Effector memory CD4-positive, alpha-beta T cell (primary cell): Measurements from ENCODE around the gene IL18BP.

Source experiments
- DNase-seq, 3 donors: peaks; one replicate each; pipeline ENCODE4 v3.0.0-alpha.2; 2020
- H3K27ac ChIP-seq: 2 replicates; pipeline ENCODE4 v1.7.0; 2013; ENCODE audit warnings: mild to moderate bottlenecking, low read length, moderate library complexity; ENCODE audit not compliant: insufficient read depth, poor library complexity, severe bottlenecking
- H3K27me3 ChIP-seq: replicated peaks from 2 replicates; pipeline ENCODE4 v1.7.0; 2013; ENCODE audit warnings: mild to moderate bottlenecking, low read length; ENCODE audit not compliant: insufficient read depth, control insufficient read depth, poor library complexity, severe bottlenecking
- H3K36me3 ChIP-seq: 2 replicates; pipeline ENCODE4 v1.7.0; 2013; ENCODE audit warnings: mild to moderate bottlenecking, low read length, moderate library complexity; ENCODE audit not compliant: control insufficient read depth, insufficient read depth
- H3K4me1 ChIP-seq: 2 replicates; pipeline ENCODE4 v1.7.0; 2013; ENCODE audit warnings: low read length, mild to moderate bottlenecking; ENCODE audit not compliant: control insufficient read depth, insufficient read depth, poor library complexity, severe bottlenecking
- H3K4me3 ChIP-seq: 2 replicates; pipeline ENCODE4 v1.7.0; 2013; ENCODE audit warnings: low read length, low read depth, mild to moderate bottlenecking; ENCODE audit not compliant: insufficient read depth, poor library complexity, severe bottlenecking
- H3K9me3 ChIP-seq: 2 replicates; pipeline ENCODE4 v1.7.0; 2013; ENCODE audit warnings: mild to moderate bottlenecking, low read length, moderate library complexity; ENCODE audit not compliant: control insufficient read depth

Gene IL18BP

GRCh38 chr11:71977743-71978418 is 20.8 kb upstream of the IL18BP start:
- Histone ChIP-seq H3K4me1 (no peaks in the 10 kb centered on the region), H3K36me3 (peaks cover 7% of the 10 kb centered on the region), H3K4me3 (no peak overlapping the region), H3K27ac (no peak overlapping the region), H3K9me3 (no peaks in the 10 kb centered on the region), H3K27me3 (no peaks in the 10 kb centered on the region)
- peak in 1 of 3 donors; percentile 30 for DNase-seq

DNA sequence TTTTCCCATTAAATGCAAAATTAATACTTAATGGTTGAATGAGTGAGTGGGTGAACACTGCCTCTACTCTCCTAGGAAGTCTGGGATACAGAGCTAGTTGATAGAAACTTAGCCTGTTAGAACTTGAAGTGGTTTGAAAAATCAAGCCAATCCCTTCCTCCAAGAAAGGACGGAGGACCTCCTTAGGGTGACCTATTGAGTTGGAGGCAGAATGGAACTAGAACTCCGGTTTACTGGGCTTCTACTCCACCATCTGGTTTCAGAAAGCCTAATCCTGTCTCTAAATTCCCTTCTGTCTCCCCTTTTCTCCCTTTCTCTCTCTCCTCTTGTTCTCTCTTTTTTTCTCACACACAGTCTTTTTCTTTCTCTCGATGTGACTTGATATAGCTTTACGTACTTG is 19.6 kb upstream of the IL18BP start:
- H3K4me3 ChIP-seq: no peak overlapping the region
- DNase-seq: no peak
- no peaks in the 10 kb centered on the region for H3K27me3 ChIP-seq
- H3K4me1 ChIP-seq: no peaks in the 10 kb centered on the region
- H3K27ac ChIP-seq: no peak overlapping the region
- peaks cover 12% of the 10 kb centered on the region for H3K36me3 ChIP-seq
- no peaks in the 10 kb centered on the region for H3K9me3 ChIP-seq

DNA sequence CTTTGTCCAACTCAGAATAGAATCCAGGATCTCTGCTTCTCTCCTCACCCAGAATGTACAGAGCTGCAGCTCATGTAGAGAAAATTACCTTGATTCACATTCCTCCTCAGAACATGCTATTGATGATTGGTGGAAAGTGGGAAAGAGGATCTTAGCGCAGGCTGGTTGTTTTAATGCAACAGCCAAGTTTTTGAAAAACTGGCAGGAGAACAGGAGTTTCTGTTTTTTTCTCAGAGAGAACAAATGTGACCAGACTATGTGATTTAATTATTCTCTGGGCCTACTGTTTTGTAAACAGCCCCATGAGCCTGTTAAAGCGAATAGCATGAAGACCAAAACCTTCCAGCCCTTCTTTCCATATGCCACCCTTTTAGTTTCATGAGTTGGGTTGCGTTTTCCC is 19.1 kb upstream of the IL18BP start:
- Histone ChIP-seq H3K4me3 (no peak overlapping the region), H3K36me3 (peaks cover 12% of the 10 kb centered on the region), H3K27ac (no peak overlapping the region), H3K9me3 (no peaks in the 10 kb centered on the region), H3K27me3 (no peaks in the 10 kb centered on the region), H3K4me1 (no peaks in the 10 kb centered on the region)
- DNase-seq: no peak

DNA sequence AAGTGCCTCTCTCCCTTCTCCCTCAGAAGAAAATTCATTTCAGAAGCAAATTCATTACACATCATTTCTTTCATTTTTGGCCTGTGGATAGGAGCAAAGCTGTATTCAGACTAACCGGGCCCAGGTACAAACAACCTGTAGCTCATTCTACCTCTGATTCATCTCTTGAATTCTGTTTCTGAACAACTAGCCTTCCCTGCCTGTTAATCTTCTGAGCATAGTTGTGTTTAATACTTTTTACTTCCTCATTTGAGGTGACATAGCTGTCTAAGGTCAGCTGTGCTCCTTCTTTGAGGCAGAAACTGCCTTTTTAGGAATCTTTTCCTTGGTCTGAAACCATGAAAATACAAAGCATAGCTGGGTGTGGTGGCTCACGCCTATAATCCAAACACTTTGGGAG is 12.6 kb upstream of the IL18BP start:
- no peaks in the 10 kb centered on the region for H3K4me1 ChIP-seq
- H3K27me3 ChIP-seq: no peaks in the 10 kb centered on the region
- H3K36me3 ChIP-seq: peaks cover 10% of the 10 kb centered on the region
- H3K9me3 ChIP-seq: no peaks in the 10 kb centered on the region
- H3K27ac ChIP-seq: no peak overlapping the region
- H3K4me3 ChIP-seq: no peak overlapping the region
- DNase-seq: no peak

- Histone ChIP-seq H3K4me3 (no peak overlapping the region), H3K9me3 (no peaks in the 10 kb centered on the region), H3K36me3 (peaks cover 10% of the 10 kb centered on the region), H3K4me1 (no peaks in the 10 kb centered on the region), H3K27ac (no peak overlapping the region), H3K27me3 (no peaks in the 10 kb centered on the region)
- DNase-seq: no peak
These were observed 11.2 kb upstream of the IL18BP start for GRCh38 chr11:71987521-71987920.

DNA sequence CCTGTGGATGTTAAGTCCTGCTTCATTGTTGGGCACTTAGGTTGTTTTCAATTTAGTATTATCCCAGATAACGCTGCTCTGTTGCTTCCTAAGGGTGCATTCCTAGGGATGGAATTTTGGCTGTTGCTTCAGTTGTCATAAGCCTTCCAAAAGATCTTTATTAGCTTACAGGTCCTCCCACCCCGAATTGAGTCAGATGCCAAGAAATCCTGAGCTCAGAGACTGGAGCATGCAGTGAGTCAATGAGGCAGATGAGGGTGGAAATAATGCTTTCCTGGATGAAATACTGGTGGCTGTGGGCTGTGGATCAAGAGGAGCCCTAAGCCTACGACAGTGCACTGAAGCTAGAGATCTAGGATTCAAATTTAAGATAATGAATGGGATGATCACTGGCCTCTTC is 10.7 kb upstream of the IL18BP start:
- no peaks in the 10 kb centered on the region for H3K9me3 ChIP-seq
- H3K4me1 ChIP-seq: no peaks in the 10 kb centered on the region
- H3K27me3 ChIP-seq: no peaks in the 10 kb centered on the region
- DNase-seq: no peak
- no peak overlapping the region for H3K4me3 ChIP-seq
- no peak overlapping the region for H3K27ac ChIP-seq
- H3K36me3 ChIP-seq: peaks cover 10% of the 10 kb centered on the region

DNA sequence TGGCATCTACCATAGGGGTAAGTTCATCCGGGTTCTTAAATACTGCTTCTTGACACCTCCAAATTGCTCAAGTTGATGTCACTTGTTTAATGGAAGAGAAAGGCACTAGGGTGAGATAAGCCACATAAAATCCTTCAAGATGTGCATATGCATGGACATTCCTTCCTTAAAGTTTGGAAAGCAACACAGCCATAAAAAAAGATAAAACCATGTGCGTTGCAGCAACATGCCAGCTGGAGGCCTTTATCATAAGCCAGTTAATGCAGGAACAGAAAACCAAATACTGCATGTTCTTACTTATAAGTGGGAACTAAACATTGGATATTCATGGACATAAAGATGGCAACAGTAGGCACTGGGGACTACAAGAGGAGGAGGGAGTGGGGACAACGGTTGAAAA is 8.0 kb upstream of the IL18BP start:
- no peak overlapping the region for H3K4me3 ChIP-seq
- no peaks in the 10 kb centered on the region for H3K9me3 ChIP-seq
- peaks cover 5% of the 10 kb centered on the region for H3K36me3 ChIP-seq
- H3K27ac ChIP-seq: no peak overlapping the region
- no peaks in the 10 kb centered on the region for H3K4me1 ChIP-seq
- no peaks in the 10 kb centered on the region for H3K27me3 ChIP-seq
- DNase-seq: no peak

DNA sequence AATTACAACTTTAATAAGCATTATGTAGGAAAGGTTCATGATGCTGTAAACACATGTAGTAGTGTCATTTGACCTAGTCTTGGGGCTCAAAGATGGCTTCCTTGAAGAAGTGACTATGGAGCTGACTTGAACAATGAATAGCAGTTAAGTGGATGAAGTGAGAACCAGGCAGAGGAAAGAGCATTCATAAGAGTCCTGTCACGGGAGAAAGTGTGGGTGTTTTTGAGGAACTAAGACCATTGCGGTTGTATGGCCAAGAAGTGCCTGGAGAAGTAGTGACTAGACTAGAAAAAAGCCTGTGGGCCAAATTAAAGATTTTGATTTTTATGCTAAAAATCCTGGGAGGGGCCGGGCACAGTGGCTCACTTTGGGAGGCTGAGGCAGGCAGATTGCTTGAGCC is 7.2 kb upstream of the IL18BP start:
- DNase-seq: no peak
- H3K36me3 ChIP-seq: peaks cover 5% of the 10 kb centered on the region
- no peak overlapping the region for H3K27ac ChIP-seq
- no peak overlapping the region for H3K4me3 ChIP-seq
- no peaks in the 10 kb centered on the region for H3K27me3 ChIP-seq
- no peaks in the 10 kb centered on the region for H3K9me3 ChIP-seq
- H3K4me1 ChIP-seq: no peaks in the 10 kb centered on the region

- Histone ChIP-seq H3K4me3 (no peak overlapping the region), H3K27ac (no peak overlapping the region), H3K27me3 (no peaks in the 10 kb centered on the region)
These were observed 6.5 kb upstream of the IL18BP start for GRCh38 chr11:71992136-71992730.

GRCh38 chr11:71994786-71995185 is 3.9 kb upstream of the IL18BP start:
- Histone ChIP-seq H3K4me3 (no peak overlapping the region), H3K4me1 (peaks cover 19% of the 10 kb centered on the region), H3K36me3 (peaks cover 5% of the 10 kb centered on the region), H3K27me3 (no peaks in the 10 kb centered on the region), H3K9me3 (no peaks in the 10 kb centered on the region), H3K27ac (no peak overlapping the region)
- no peak for DNase-seq

More at GRCh38 chr11:71992136-71992730, 6.5 kb upstream of the IL18BP start:
- H3K9me3 ChIP-seq: no peaks in the 10 kb centered on the region
- H3K36me3 ChIP-seq: peaks cover 5% of the 10 kb centered on the region
- DNase-seq: no peak
- no peaks in the 10 kb centered on the region for H3K4me1 ChIP-seq
